GM18907 (cell line): ENCODE results near the gene ANKRD11.
"Not testable (repeated sequence)": the region's sequence is repeated elsewhere in the genome, so short reads cannot be mapped to it uniquely, and the experiment has no call there.

Experiments used
- ATAC-seq: cut with Tn5 transposase; IDR thresholded peaks from one replicate; pipeline ENCODE4 v1.9.1; 2021; ENCODE audit warnings: mild to moderate bottlenecking, moderate library complexity; ENCODE audit not compliant: unreplicated experiment

ANKRD11 gene

GRCh38 chr16:89389504-89390223 lies 100.7 kb downstream of the ANKRD11 start:
- not testable (repeated sequence) for ATAC-seq

GRCh38 chr16:89388536-89388935 lies 101.8 kb downstream of the ANKRD11 start:
- ATAC-seq: no peak

GRCh38 chr16:89386306-89387185 lies 103.8 kb downstream of the ANKRD11 start:
- ATAC-seq: no peak

GRCh38 chr16:89385712-89386111 lies 104.6 kb downstream of the ANKRD11 start:
- ATAC-seq: no peak

GRCh38 chr16:89384282-89384681 lies 106.1 kb downstream of the ANKRD11 start:
- no peak for ATAC-seq

- ATAC-seq: no peak
These were observed 107.0 kb downstream of the ANKRD11 start for GRCh38 chr16:89383095-89384003.

- ATAC-seq: not testable (repeated sequence)
These were observed 107.8 kb downstream of the ANKRD11 start for GRCh38 chr16:89382555-89382954.

- no peak for ATAC-seq
These were observed 108.6 kb downstream of the ANKRD11 start for GRCh38 chr16:89381788-89382187.

- ATAC-seq: no peak
These were observed 109.7 kb downstream of the ANKRD11 start for GRCh38 chr16:89380681-89381080.

GRCh38 chr16:89378947-89379771 lies 111.2 kb downstream of the ANKRD11 start:
- no peak for ATAC-seq

- ATAC-seq: no peak
These were observed 112.9 kb downstream of the ANKRD11 start for GRCh38 chr16:89377453-89377848.

GRCh38 chr16:89376812-89377452 lies 113.4 kb downstream of the ANKRD11 start:
- no peak for ATAC-seq

- ATAC-seq: no peak
These were observed 114.7 kb downstream of the ANKRD11 start for GRCh38 chr16:89375686-89376085.

- peak; percentile 60 for ATAC-seq
These were observed 115.3 kb downstream of the ANKRD11 start for GRCh38 chr16:89375021-89375420.

GRCh38 chr16:89374393-89374960 lies 115.9 kb downstream of the ANKRD11 start:
- no peak for ATAC-seq

GRCh38 chr16:89373355-89374110 lies 116.8 kb downstream of the ANKRD11 start:
- ATAC-seq: no peak

GRCh38 chr16:89371968-89372634 lies 118.3 kb downstream of the ANKRD11 start:
- no peak for ATAC-seq

- ATAC-seq: no peak
These were observed 119.0 kb downstream of the ANKRD11 start for GRCh38 chr16:89371386-89371785.
